ENCODE measurements around the gene KCNIP1. TPM values are rescaled to one million over a fixed set of nuclear protein-coding genes. Genes with fewer than 3 reads are reported as not detected.

KCNIP1 gene
- total RNA-seq, 4 donors from 2014 or later: 1.2 to 2.7 TPM; not detected in 2

DNA sequence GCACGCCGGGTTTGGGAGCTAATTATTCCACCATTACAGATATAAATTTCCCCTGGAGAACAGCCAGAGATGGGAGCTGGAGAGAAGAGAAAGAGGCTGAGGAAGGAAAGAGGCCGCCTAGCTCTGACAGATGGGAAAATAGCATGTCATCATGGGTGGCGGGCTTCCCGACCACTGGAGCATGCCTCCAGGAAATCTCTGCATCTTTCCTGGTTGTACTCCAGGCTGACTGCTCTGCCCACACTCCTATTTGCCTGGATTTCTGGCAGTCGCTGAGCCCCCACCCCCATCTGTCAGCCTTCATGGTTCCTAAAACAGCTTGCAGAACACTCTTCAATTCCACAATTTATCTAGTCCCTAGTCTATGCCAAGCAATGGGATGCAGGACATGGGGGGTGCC lies 265.4 kb downstream of the KCNIP1 start:
- Histone ChIP-seq H3K36me3 (no peaks in the 10 kb centered on the region), H3K4me1 (peaks cover 0 to 8% (median 0%) of the 10 kb centered on the region in 4 donors), H3K9me3 (no peaks in the 10 kb centered on the region), H3K27me3 (no peaks in the 10 kb centered on the region), H3K27ac (no peak overlapping the region), H3K4me3 (no peak overlapping the region)
- DNase-seq: no peak
- intact Hi-C loops (cut with DNase I; ENCODE audit: low total_unique reads): no loop called here
- no peak for TF ChIP-seq POLR2A (IDR thresholded peaks at IDR 0.05)
- TF ChIP-seq, protein P1, sequence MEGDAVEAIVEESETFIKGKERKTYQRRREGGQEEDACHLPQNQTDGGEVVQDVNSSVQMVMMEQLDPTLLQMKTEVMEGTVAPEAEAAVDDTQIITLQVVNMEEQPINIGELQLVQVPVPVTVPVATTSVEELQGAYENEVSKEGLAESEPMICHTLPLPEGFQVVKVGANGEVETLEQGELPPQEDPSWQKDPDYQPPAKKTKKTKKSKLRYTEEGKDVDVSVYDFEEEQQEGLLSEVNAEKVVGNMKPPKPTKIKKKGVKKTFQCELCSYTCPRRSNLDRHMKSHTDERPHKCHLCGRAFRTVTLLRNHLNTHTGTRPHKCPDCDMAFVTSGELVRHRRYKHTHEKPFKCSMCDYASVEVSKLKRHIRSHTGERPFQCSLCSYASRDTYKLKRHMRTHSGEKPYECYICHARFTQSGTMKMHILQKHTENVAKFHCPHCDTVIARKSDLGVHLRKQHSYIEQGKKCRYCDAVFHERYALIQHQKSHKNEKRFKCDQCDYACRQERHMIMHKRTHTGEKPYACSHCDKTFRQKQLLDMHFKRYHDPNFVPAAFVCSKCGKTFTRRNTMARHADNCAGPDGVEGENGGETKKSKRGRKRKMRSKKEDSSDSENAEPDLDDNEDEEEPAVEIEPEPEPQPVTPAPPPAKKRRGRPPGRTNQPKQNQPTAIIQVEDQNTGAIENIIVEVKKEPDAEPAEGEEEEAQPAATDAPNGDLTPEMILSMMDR (IDR thresholded peaks at IDR 0.05): no peak
- TF ChIP-seq POLR2AphosphoS5 (IDR thresholded peaks at IDR 0.05): no peak
- TF ChIP-seq EP300 (IDR thresholded peaks at IDR 0.05; ENCODE audit: low read depth): no peak
- 60 to 67% methylated on average over 3 to 6 of the region's 6 CpGs for WGBS, 2 donors (ENCODE audit: low coverage in 1 of 2)
- in situ Hi-C loops (cut with MboI; ENCODE audit: low pct_ligation_motif_present in 1 of 4, low pct_unique_long_range_greater_than_20kb in 1 of 4, low sequenced_read_pairs in 3 of 4): no loop called here

DNA sequence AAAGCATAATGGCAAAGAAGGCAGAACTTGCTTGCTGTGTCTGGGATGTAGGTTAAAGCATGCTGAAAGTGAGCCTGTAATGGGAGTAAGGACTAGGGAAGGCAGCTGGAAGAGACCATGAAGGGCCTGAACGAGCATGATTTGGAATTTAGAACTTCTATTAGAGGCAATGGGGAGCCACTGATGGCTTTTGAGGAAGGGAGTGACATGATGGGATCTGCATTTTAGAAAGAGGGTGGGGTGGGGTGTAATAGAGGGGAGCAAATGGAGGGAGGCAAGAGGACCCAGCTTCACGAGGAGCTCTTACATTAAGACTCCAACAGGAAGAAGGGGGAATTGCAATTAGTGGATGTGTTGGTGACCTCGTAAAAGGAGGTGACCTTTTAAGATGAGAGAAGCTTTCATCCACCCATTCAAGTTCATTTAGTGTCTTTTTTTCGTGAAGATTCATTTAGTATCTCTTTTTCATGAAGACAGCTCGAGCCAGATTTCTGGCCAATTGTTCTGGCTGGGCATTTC lies 266.1 kb downstream of the KCNIP1 start:
- no peak for TF ChIP-seq POLR2AphosphoS5 (IDR thresholded peaks at IDR 0.05)
- no peak for TF ChIP-seq POLR2A (IDR thresholded peaks at IDR 0.05)
- in situ Hi-C loops (cut with MboI; ENCODE audit: low pct_ligation_motif_present in 1 of 4, low pct_unique_long_range_greater_than_20kb in 1 of 4, low sequenced_read_pairs in 3 of 4): no loop called here
- intact Hi-C loops (cut with DNase I; ENCODE audit: low total_unique reads): no loop called here

DNA sequence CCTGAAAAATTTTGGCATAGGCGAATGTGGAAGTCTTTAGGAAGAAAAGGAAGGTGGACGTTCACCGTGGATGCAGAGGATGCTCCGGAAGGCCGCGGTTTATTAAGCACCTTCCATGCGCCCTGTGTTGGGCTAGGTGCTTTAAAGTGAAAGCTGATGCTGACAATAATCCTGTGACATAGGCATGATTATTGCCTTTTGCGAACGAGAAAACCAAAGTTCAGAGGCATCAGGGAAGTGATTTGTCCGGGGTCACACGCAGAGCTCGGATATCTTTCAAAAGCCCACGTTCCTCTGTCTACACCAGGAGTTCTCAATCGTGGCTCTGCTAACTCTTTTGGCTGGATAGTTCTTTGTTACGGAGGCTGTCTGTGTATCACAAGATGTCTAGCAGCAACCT lies 267.7 kb downstream of the KCNIP1 start:
- H3K9me3 ChIP-seq: no peaks in the 10 kb centered on the region
- in situ Hi-C loops (cut with MboI; ENCODE audit: low pct_ligation_motif_present in 1 of 4, low pct_unique_long_range_greater_than_20kb in 1 of 4, low sequenced_read_pairs in 3 of 4) (no loop called here), intact Hi-C loops (cut with DNase I; ENCODE audit: low total_unique reads) (no loop called here)
- H3K4me1 ChIP-seq: peaks cover 0 to 8% (median 0%) of the 10 kb centered on the region in 4 donors
- WGBS, 2 donors (ENCODE audit: low coverage in 1 of 2): 76 to 100% methylated on average over 1 to 15 of the region's 15 CpGs
- H3K27me3 ChIP-seq: no peaks in the 10 kb centered on the region
- DNase-seq: no peak
- no peaks in the 10 kb centered on the region for H3K36me3 ChIP-seq
- TF ChIP-seq POLR2AphosphoS5 (IDR thresholded peaks at IDR 0.05) (no peak), POLR2A (IDR thresholded peaks at IDR 0.05) (no peak), EP300 (IDR thresholded peaks at IDR 0.05; ENCODE audit: low read depth) (no peak)
- TF ChIP-seq, protein P1 (IDR thresholded peaks at IDR 0.05): no peak
- H3K27ac ChIP-seq: no peak overlapping the region
- no peak overlapping the region for H3K4me3 ChIP-seq

More for the DNA sequence above, 266.1 kb downstream of the KCNIP1 start:
- peaks cover 0 to 8% (median 0%) of the 10 kb centered on the region in 4 donors for H3K4me1 ChIP-seq
- H3K9me3 ChIP-seq: no peaks in the 10 kb centered on the region
- no peak overlapping the region for H3K27ac ChIP-seq
- DNase-seq: no peak
- H3K27me3 ChIP-seq: no peaks in the 10 kb centered on the region
- WGBS, 2 donors (ENCODE audit: low coverage in 1 of 2): 72 to 73% methylated on average over 5 of the region's 5 CpGs
- H3K4me3 ChIP-seq: no peak overlapping the region
- H3K36me3 ChIP-seq: no peaks in the 10 kb centered on the region

DNA sequence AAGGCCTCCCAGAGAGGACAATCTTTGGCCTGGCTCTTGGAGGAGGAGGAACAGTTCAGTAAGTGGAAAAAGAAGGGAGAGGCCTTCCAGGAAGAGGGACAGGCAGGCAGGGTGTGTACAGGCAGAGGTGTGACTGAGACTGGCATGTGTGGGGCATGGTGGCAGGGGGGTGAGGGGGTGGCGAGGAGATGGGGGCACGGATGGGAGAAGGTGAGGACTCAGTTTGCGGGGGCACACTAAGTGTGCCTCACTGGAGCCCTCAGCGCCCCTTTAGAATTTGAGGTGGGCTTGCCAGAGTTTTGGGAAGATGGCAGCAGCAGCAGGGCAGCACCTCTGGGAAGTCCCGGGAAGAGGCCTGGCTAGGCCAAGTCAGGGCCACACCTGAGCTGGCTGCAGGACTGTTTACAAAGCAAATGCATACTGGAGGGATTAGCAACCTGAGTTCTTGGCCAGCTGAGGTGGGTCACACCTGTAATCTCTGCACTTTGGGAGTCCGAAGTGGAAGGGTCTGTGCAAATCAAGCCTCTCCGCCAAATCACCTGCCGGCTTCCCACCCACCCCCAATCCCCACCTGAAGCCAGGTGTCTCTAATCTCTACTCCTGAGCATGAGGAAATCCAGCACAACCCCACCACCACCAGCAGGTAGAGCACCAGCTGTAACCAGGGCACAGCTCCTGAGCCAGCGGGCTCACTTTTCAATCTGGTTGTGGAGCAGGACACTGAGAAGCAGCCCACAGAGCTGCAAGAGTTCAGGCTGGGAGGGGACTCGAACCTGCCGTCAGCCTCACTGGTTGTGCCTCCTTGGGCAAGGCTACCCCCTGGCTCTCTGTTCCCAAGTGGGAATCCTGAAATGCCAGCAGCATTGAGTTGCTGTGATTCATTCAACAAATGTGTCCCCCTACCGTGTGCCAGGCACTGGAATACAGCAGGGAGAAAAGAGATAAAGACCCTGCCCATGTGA lies 269.5 kb downstream of the KCNIP1 start:
- no peaks in the 10 kb centered on the region for H3K9me3 ChIP-seq
- no peak for DNase-seq
- in situ Hi-C loops (cut with MboI; ENCODE audit: low pct_ligation_motif_present in 1 of 4, low pct_unique_long_range_greater_than_20kb in 1 of 4, low sequenced_read_pairs in 3 of 4) (no loop called here), intact Hi-C loops (cut with DNase I; ENCODE audit: low total_unique reads) (no loop called here)
- TF ChIP-seq, protein P1 (IDR thresholded peaks at IDR 0.05): no peak
- no peak for TF ChIP-seq EP300 (IDR thresholded peaks at IDR 0.05; ENCODE audit: low read depth)
- no peak for TF ChIP-seq POLR2A (IDR thresholded peaks at IDR 0.05)
- no peak for TF ChIP-seq POLR2AphosphoS5 (IDR thresholded peaks at IDR 0.05)
- H3K4me1 ChIP-seq: peaks cover 0 to 8% (median 0%) of the 10 kb centered on the region in 4 donors
- 70 to 74% methylated on average over 2 to 12 of the region's 12 CpGs for WGBS, 2 donors (ENCODE audit: low coverage in 1 of 2)
- no peaks in the 10 kb centered on the region for H3K27me3 ChIP-seq
- H3K27ac ChIP-seq: peak overlapping the region in 1 of 4 donors; percentile 32
- H3K4me3 ChIP-seq: no peak overlapping the region
- no peaks in the 10 kb centered on the region for H3K36me3 ChIP-seq

Measured in transverse colon (tissue), 4 donors.